ENCODE results near the gene SEMA6B. TPM values are rescaled to one million over a fixed set of nuclear protein-coding genes. Genes with fewer than 3 reads are reported as not detected.

SEMA6B gene
- total and polyA plus RNA-seq, 2 of the 4 experiments (the other 2 are of a cell fraction) = 0.18 to 0.72 TPM

- Histone ChIP-seq H4K8ac (ENCODE audit: low read depth in 2 of 2, low read length in 2 of 2) (peak overlapping the region; percentile 81 to 90; a peak in 3 of 4 replicates), H3K9ac (ENCODE audit: low read depth, low read length) (no peak overlapping the region), H3K9me1 (ENCODE audit: insufficient read depth, low read length) (peaks cover 5% of the 10 kb centered on the region; the same call in 1 of the 2 replicates), H4K91ac (ENCODE audit: insufficient read depth, low read depth, low read length) (peak overlapping the region; percentile 72), H2BK15ac (ENCODE audit: low read depth, low read length) (peak overlapping the region; percentile 75; the same call in 1 of the 3 replicates), H2AK5ac (ENCODE audit: low read depth, low read length) (peak overlapping the region; percentile 82), H3K4ac (ENCODE audit: low read depth, low read length) (peak overlapping the region; percentile 87; the same call in 1 of the 2 replicates), H3K14ac (replicated peaks; ENCODE audit: low read depth, low read length) (no peak overlapping the region), H2BK5ac (ENCODE audit: low read depth, low read length, poor library complexity, severe bottlenecking) (no peak overlapping the region), H2AK9ac (replicated peaks; ENCODE audit: low read depth, low read length, poor library complexity) (no peak overlapping the region), H3K4me2 (ENCODE audit: low read depth, low read length) (no peak overlapping the region), H3K4me3 (ENCODE audit: insufficient read depth, low read depth, low read length) (no peak overlapping the region), H3K23ac (ENCODE audit: low read depth, low read length) (no peak overlapping the region), H2AFZ (replicated peaks; ENCODE audit: low read length, poor library complexity) (peak overlapping the region; percentile 52), H3K79me1 (ENCODE audit: low read depth in 1 of 2, low read length in 2 of 2) (no peaks in the 10 kb centered on the region), H2BK120ac (ENCODE audit: low read depth, low read length) (peak overlapping the region; percentile 81), H3K27me3 (ENCODE audit: control insufficient read depth, insufficient read depth, low read length) (peaks cover 26% of the 10 kb centered on the region), H3K36me3 (ENCODE audit: control insufficient read depth, insufficient read depth, low read length) (no peaks in the 10 kb centered on the region), H4K5ac (ENCODE audit: low read depth, low read length) (no peak overlapping the region; the same call in 1 of the 2 replicates), H3K56ac (ENCODE audit: extremely low read depth, insufficient read depth, low read length) (no peak overlapping the region), H3K27ac (ENCODE audit: insufficient read depth, low read length) (no peak overlapping the region), H4K20me1 (ENCODE audit: insufficient read depth, low read length) (no peaks in the 10 kb centered on the region), H3K9me3 (ENCODE audit: control insufficient read depth, insufficient read depth, low read length) (no peaks in the 10 kb centered on the region), H3K18ac (ENCODE audit: low read depth, low read length) (no peak overlapping the region), H3K4me1 (ENCODE audit: control insufficient read depth, insufficient read depth, low read length) (peaks cover 9% of the 10 kb centered on the region), H2BK20ac (ENCODE audit: low read depth, low read length) (peak overlapping the region; percentile 78)
- in situ Hi-C loops (cut with MboI; ENCODE audit: low sequenced_read_pairs) = loop anchor here (5.0 kb wide), 1 partner anchor 61 kb away; the partner anchor contains the start of gene TNFAIP8L1
- ChIA-PET POLR2A (ENCODE audit: unreplicated experiment) (no interaction called here), CTCF (interaction anchor here (1.3 to 1.5 kb wide), 2 partner anchors 58 to 60 kb away, joined by 5 to 11 read pairs; no protein-coding TSS in a partner anchor)
- ATAC-seq (ENCODE audit: low read depth) = peak; percentile 60
- TF ChIP-seq ELK1 (IDR thresholded peaks at IDR 0.05; ENCODE audit: borderline replicate concordance, low read depth, low read length) (no peak), RCOR1 (IDR thresholded peaks at IDR 0.05; ENCODE audit: insufficient replicate concordance, low read length) (no peak), RFX5 (IDR thresholded peaks at IDR 0.05; ENCODE audit: low read depth, low read length) (no peak), CHD1 (IDR thresholded peaks at IDR 0.05; ENCODE audit: low read depth, low read length) (no peak), SMC3 (IDR thresholded peaks at IDR 0.05; ENCODE audit: low read depth, low read length) (peak; percentile 49), FOS (IDR thresholded peaks at IDR 0.05; ENCODE audit: low read depth, low read length) (no peak), RAD21 (IDR thresholded peaks at IDR 0.05; ENCODE audit: low read length) (peak; percentile 51), MAFK (IDR thresholded peaks at IDR 0.05; ENCODE audit: low read depth, low read length) (no peak), MXI1 (IDR thresholded peaks at IDR 0.05; ENCODE audit: borderline replicate concordance, low read depth, low read length) (no peak), POLR2A (IDR thresholded peaks at IDR 0.05; ENCODE audit: low read depth, low read length) (no peak), CTCF (conservative IDR thresholded peaks at IDR 0.05; ENCODE audit: low read depth, low read length) (peak; percentile 60)
- intact Hi-C loops (cut with micrococcal nuclease) = loop anchor here (1.0 kb wide), 1 partner anchor 60 kb away; no protein-coding TSS in a partner anchor
- dilution Hi-C loops (cut with HindIII; ENCODE audit: low sequenced_read_pairs, unreplicated experiment) = no loop called here
- peak; percentile 27 for DNase-seq
- 69% methylated on average over 15 of the region's 17 CpGs; no CpG with 5 or more reads in 1 of the 2 experiments for WGBS, 2 experiments (ENCODE audit: extremely low coverage in 2 of 2, insufficient read length in 1 of 2)
- BruUV-seq (replicated peaks) = no TSS peak
Measured at GRCh38 chr19:4576016-4576933, 16.8 kb upstream of the SEMA6B start.
